ENCODE data around the gene AGL. TPM values are rescaled to one million over a fixed set of nuclear protein-coding genes. Genes with fewer than 3 reads are reported as not detected.
A peak's percentile ranks its signal among the peaks of the same experiment; 100 is the strongest.

Gene AGL
- total and polyA plus RNA-seq, 2 of the 13 experiments (the other 11 are each of a cell fraction or from before 2014, with no cell fraction given): 4.3 to 13.1 TPM

DNA sequence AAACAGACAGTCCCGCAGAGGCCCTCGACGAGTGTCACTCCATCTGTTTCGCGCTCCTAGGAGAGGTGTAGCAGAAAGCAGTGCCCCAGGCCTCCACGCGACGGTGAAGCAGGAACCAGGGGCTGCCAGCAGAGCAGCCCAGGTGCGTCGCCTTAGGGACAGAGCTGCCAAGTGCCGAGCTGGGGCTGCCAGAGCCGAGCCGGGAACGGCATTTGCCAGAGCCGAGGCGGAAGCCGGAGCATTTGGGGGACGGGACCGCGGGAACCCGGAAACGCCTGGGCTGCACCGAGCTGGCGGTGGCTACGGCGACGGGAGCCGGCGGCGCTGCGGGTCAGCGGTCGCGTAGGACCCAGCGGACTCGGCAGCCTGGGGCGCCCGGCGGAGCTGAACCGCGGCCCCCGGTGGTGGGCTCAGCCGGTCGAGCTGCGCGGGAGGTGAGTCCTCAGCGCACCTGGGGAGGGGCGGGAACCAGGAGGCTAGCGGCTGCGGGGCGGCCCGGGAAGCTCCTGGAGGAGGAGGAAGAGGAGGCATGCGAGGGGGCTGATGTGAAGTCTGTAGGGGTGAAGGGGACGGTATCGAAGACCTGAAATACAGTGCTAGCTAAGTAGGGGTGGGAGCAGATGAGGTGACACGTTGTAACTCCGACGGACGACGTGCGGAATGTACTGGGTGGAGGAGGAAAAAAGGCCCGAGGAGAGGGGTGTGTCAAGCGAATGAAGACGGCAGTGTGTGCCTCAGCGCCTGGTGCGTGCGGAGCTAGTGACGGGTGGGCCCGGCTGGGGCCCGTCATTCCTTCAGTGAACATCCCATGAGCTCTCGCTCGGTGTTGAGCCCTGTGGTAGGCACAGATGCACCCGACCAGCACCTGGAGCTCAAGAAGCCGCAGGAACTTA, 119.8 kb downstream of the AGL start, which contains the start of gene SLC35A3:
Gene SLC35A3 (plus strand): TSS at position 268 of the 893 bp plus-strand sequence. CDS start 23,559 bp downstream, outside the sequence.
- H3K4me1 ChIP-seq (ENCODE audit: insufficient read depth, low read length): peaks cover 28% of the 10 kb centered on the region; the same call in 1 of the 2 replicates
- intact Hi-C loops (cut with micrococcal nuclease; ENCODE audit: unreplicated experiment): loop anchor here (2.0 to 10.0 kb wide), 2 partner anchors 69 to 165 kb away; partner anchors contain the start of genes SASS6 and TRMT13
- H3K79me2 ChIP-seq (ENCODE audit: insufficient read depth, low read length): peaks cover 31% of the 10 kb centered on the region
- peak; percentile 94; the same call in 1 of the 2 replicates for TF ChIP-seq SMYD3 (CRISPR knock-in tag; IDR thresholded peaks at IDR 0.05)
- TF ChIP-seq, protein P1, sequence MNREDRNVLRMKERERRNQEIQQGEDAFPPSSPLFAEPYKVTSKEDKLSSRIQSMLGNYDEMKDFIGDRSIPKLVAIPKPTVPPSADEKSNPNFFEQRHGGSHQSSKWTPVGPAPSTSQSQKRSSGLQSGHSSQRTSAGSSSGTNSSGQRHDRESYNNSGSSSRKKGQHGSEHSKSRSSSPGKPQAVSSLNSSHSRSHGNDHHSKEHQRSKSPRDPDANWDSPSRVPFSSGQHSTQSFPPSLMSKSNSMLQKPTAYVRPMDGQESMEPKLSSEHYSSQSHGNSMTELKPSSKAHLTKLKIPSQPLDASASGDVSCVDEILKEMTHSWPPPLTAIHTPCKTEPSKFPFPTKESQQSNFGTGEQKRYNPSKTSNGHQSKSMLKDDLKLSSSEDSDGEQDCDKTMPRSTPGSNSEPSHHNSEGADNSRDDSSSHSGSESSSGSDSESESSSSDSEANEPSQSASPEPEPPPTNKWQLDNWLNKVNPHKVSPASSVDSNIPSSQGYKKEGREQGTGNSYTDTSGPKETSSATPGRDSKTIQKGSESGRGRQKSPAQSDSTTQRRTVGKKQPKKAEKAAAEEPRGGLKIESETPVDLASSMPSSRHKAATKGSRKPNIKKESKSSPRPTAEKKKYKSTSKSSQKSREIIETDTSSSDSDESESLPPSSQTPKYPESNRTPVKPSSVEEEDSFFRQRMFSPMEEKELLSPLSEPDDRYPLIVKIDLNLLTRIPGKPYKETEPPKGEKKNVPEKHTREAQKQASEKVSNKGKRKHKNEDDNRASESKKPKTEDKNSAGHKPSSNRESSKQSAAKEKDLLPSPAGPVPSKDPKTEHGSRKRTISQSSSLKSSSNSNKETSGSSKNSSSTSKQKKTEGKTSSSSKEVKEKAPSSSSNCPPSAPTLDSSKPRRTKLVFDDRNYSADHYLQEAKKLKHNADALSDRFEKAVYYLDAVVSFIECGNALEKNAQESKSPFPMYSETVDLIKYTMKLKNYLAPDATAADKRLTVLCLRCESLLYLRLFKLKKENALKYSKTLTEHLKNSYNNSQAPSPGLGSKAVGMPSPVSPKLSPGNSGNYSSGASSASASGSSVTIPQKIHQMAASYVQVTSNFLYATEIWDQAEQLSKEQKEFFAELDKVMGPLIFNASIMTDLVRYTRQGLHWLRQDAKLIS (CRISPR knock-in tag; IDR thresholded peaks at IDR 0.05): 0 out of 2 replicates have a peak, but pooled peaks have one; percentile 67
- peak; percentile 60; the same call in 1 of the 2 replicates for TF ChIP-seq MEF2D (CRISPR knock-in tag; IDR thresholded peaks at IDR 0.05)
- peak; percentile 49 for TF ChIP-seq SRSF1 (optimal IDR thresholded peaks at IDR 0.05; ENCODE audit: low read depth, low read length)
- TF ChIP-seq, protein P2, sequence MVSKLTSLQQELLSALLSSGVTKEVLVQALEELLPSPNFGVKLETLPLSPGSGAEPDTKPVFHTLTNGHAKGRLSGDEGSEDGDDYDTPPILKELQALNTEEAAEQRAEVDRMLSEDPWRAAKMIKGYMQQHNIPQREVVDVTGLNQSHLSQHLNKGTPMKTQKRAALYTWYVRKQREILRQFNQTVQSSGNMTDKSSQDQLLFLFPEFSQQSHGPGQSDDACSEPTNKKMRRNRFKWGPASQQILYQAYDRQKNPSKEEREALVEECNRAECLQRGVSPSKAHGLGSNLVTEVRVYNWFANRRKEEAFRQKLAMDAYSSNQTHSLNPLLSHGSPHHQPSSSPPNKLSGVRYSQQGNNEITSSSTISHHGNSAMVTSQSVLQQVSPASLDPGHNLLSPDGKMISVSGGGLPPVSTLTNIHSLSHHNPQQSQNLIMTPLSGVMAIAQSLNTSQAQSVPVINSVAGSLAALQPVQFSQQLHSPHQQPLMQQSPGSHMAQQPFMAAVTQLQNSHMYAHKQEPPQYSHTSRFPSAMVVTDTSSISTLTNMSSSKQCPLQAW (CRISPR knock-in tag; IDR thresholded peaks at IDR 0.05): peak; percentile 95
- TF ChIP-seq, protein P3, sequence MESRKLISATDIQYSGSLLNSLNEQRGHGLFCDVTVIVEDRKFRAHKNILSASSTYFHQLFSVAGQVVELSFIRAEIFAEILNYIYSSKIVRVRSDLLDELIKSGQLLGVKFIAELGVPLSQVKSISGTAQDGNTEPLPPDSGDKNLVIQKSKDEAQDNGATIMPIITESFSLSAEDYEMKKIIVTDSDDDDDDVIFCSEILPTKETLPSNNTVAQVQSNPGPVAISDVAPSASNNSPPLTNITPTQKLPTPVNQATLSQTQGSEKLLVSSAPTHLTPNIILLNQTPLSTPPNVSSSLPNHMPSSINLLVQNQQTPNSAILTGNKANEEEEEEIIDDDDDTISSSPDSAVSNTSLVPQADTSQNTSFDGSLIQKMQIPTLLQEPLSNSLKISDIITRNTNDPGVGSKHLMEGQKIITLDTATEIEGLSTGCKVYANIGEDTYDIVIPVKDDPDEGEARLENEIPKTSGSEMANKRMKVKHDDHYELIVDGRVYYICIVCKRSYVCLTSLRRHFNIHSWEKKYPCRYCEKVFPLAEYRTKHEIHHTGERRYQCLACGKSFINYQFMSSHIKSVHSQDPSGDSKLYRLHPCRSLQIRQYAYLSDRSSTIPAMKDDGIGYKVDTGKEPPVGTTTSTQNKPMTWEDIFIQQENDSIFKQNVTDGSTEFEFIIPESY (CRISPR knock-in tag; IDR thresholded peaks at IDR 0.05): peak; percentile 43; the same call in 1 of the 2 replicates
- TF ChIP-seq ZNF777 (CRISPR knock-in tag; IDR thresholded peaks at IDR 0.05): peak; percentile 96

More for the DNA sequence above, 119.8 kb downstream of the AGL start, which contains the start of gene SLC35A3:
- BruUV-seq (replicated peaks): no TSS peak
- ChIA-PET CTCF (ENCODE audit: low intra/inter-chr PET ratio, low total read pairs) (no interaction called here), POLR2A (interaction anchor here (0.8 to 2.3 kb wide), 10 partner anchors 13 to 925 kb away, joined by 3 to 25 read pairs (median 5); partner anchors contain the start of genes AGL, DBT, EXTL2 and SASS6)
- Histone ChIP-seq H3K27me3 (ENCODE audit: control insufficient read depth in 1 of 2, insufficient read depth in 2 of 2, low read length in 2 of 2) (no peaks in the 10 kb centered on the region; a peak in 1 of 5 replicates), H3K4me2 (ENCODE audit: low read depth, low read length) (peak within 1 kb of the TSS; percentile 89), H3K36me3 (replicated peaks in 1 of 2; ENCODE audit: control insufficient read depth in 1 of 2, insufficient read depth in 2 of 2, low read length in 2 of 2) (peaks cover 0 to 5% of the 10 kb centered on the region in 2 experiments; a peak in 1 of 5 replicates), H2AFZ (ENCODE audit: low read length) (peak within 1 kb of the TSS; percentile 96), H3K9ac (ENCODE audit: insufficient read depth, low read depth, low read length) (peak within 1 kb of the TSS; percentile 77), H3K27ac (ENCODE audit: extremely low read length, insufficient read depth, low read length) (peak within 1 kb of the TSS; percentile 86), H4K20me1 (ENCODE audit: insufficient read depth, low read length) (no peaks in the 10 kb centered on the region), H3K9me3 (ENCODE audit: low read length) (no peaks in the 10 kb centered on the region), H3K4me3 (replicated peaks in 1 of 3; ENCODE audit: insufficient read depth in 1 of 3, low read depth in 2 of 3, low read length in 3 of 3) (peak within 1 kb of the TSS; percentile 79 to 97 (median 95))
- DNase-seq (ENCODE audit: low spot score): peak; percentile 74
- no peak for FAIRE-seq
- in situ Hi-C loops (cut with HindIII; ENCODE audit: extremely low pct_ligation_motif_present, low pct_unique_long_range_greater_than_20kb): no loop called here
- WGBS (ENCODE audit: low lambda C conversion rate): 1% methylated on average over 50 of the region's 74 CpGs
- ATAC-seq: peak; percentile 97

Data from HepG2 (cell line).